ENCODE results near the gene SLC24A4. TPM values are rescaled to one million over a fixed set of nuclear protein-coding genes. Genes with fewer than 3 reads are reported as not detected.

SLC24A4 gene
- total RNA-seq, 2 donors from 2014 or later = 2.7 to 4.4 TPM

DNA sequence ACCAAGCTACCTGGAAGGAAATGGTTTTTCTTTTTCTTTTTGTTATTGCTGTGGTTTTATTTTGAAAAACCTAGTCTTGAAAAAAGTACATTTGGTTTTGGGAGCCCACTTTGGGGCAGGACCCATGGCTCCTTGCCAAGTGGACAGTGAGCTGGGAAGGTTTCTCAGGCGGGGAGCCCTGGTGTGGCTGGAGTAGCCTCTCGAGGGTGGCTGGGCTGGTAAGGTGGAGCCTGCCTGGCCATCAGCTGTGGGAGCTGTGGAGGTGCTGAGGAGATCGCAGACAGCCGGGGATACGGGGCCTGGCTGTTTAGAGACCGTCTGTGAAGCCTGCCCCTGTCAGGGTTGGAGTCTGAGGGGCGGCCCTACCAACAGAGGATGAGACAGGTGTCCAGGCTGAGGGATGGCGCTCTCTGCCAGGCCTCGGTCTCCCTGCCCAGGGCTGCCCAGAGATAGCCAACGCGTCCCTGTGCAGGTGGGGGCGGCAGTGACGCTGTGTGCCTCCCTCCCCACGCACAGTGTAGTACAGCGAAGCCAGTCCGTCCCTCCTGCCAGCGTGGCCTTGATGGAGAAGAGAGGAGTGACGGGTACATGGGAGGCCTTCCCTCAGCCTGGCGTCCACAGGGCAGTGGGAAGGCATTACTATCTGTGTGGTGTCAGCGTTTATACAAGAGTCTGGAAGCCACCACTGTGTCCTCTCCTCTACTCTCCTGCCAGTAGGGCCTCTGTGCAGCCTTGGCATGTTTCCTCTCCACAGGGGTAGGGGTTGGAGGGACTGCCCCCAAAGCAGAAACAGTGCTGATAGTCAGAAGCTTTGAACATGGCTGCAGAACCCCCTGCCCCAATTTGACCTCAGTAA, 196.5 kb downstream of the SLC24A4 start:
- no peak overlapping the region for H3K27ac ChIP-seq
- no peak for ATAC-seq (ENCODE audit: insufficient number of reproducible peaks, low FRiP score, low read depth)

DNA sequence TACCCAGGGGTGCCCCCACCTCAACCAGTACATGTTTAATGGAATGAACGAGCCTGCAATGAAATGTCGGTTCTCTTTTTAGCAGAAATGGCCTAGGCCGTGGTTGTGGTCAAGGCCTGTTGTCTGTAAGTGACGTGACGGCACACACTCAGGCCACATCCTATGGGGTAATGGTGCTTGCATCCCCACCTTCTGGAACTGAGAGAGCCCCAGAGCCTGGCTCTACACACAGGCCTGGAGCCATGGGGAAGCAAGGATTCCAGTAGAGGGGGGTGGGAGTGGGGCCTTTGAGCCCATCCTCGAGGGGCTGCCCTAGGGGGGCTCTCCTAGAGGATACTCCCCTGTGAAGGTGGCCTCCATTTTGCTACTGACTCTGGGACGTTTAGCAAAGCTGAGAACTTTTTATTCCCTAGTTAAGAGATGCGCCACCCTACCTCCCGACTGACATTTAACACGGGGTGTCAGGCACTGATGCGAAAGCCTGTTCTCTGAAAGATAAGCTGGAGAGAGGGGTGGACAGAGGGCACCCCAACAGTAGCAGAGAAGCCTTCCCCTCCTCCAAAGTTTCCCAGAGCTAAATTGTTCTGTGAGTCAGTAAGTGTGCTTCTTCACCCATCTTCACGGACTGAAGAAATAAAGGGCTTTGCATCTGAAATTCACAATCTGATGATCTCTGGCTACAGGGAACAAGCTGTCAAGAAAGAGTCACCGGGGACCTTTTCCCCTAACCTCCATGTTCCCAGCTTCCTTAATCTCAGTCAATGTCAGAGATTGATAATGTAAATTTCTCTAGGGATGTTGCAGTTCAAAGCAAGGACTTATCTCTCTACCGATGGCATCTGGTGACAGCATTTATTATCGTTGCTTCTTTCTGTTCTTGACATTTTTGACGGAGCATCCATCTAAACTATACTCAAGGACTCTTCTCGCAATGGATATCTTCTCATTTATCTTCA, 197.4 kb downstream of the SLC24A4 start:
- TF ChIP-seq, protein P1, sequence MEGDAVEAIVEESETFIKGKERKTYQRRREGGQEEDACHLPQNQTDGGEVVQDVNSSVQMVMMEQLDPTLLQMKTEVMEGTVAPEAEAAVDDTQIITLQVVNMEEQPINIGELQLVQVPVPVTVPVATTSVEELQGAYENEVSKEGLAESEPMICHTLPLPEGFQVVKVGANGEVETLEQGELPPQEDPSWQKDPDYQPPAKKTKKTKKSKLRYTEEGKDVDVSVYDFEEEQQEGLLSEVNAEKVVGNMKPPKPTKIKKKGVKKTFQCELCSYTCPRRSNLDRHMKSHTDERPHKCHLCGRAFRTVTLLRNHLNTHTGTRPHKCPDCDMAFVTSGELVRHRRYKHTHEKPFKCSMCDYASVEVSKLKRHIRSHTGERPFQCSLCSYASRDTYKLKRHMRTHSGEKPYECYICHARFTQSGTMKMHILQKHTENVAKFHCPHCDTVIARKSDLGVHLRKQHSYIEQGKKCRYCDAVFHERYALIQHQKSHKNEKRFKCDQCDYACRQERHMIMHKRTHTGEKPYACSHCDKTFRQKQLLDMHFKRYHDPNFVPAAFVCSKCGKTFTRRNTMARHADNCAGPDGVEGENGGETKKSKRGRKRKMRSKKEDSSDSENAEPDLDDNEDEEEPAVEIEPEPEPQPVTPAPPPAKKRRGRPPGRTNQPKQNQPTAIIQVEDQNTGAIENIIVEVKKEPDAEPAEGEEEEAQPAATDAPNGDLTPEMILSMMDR (IDR thresholded peaks at IDR 0.05) = no peak
- peaks cover 10 to 64% of the 10 kb centered on the region in 2 donors for H3K4me1 ChIP-seq (ENCODE audit: control insufficient read depth in 1 of 2, low read depth in 2 of 2)
- H3K36me3 ChIP-seq = no peaks in the 10 kb centered on the region
- H3K4me3 ChIP-seq = no peak overlapping the region
- no peaks in the 10 kb centered on the region for H3K27me3 ChIP-seq (replicated peaks; ENCODE audit: insufficient read depth)
- H3K27ac ChIP-seq = no peak overlapping the region
- ATAC-seq (ENCODE audit: insufficient number of reproducible peaks, low FRiP score, low read depth) (no peak), DNase-seq (ENCODE audit: low spot score) (no peak)
- H3K9me3 ChIP-seq = no peaks in the 10 kb centered on the region

More for the DNA sequence above, 196.5 kb downstream of the SLC24A4 start:
- Histone ChIP-seq H3K9me3 (no peaks in the 10 kb centered on the region), H3K36me3 (no peaks in the 10 kb centered on the region), H3K27me3 (replicated peaks; ENCODE audit: insufficient read depth) (no peaks in the 10 kb centered on the region), H3K4me3 (no peak overlapping the region), H3K4me1 (ENCODE audit: control insufficient read depth in 1 of 2, low read depth in 2 of 2) (peaks cover 9 to 64% of the 10 kb centered on the region in 2 donors)
- DNase-seq (ENCODE audit: low spot score) = no peak
- TF ChIP-seq, protein P1 (IDR thresholded peaks at IDR 0.05) = no peak

GRCh38 chr14:92521058-92521415, 198.1 kb downstream of the SLC24A4 start:
- no peak overlapping the region for H3K27ac ChIP-seq
- no peak for ATAC-seq (ENCODE audit: insufficient number of reproducible peaks, low FRiP score, low read depth)
- H3K4me1 ChIP-seq (ENCODE audit: control insufficient read depth in 1 of 2, low read depth in 2 of 2) = peaks cover 9 to 63% of the 10 kb centered on the region in 2 donors

DNA sequence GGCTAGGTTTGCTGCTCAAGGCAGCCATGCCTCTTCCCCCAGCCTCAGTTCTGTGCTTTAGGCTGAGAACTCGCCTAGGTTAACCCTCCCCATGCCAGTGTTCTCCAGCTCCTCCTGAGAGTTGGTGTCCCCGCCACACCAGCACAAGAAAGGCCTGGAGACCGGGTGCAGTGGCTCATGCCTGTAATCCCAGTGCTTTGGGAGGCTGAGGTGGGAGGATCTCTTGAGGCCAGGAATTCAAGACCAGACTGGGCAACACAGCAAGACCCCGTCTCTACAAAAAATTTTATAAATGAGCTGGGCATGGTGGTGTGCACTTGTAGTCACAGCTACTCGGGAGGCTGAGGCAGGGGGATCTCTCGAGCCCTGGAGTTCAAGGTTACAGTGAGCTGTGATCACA, 200.8 kb downstream of the SLC24A4 start:
- H3K27me3 ChIP-seq (replicated peaks; ENCODE audit: insufficient read depth) = no peaks in the 10 kb centered on the region

More at GRCh38 chr14:92521058-92521415, 198.1 kb downstream of the SLC24A4 start:
- no peaks in the 10 kb centered on the region for H3K9me3 ChIP-seq
- H3K27me3 ChIP-seq (replicated peaks; ENCODE audit: insufficient read depth) = no peaks in the 10 kb centered on the region
- no peak overlapping the region for H3K4me3 ChIP-seq
- DNase-seq (ENCODE audit: low spot score) = no peak
- TF ChIP-seq, protein P1 (IDR thresholded peaks at IDR 0.05) = no peak
- no peaks in the 10 kb centered on the region for H3K36me3 ChIP-seq

More for the DNA sequence above, 200.8 kb downstream of the SLC24A4 start:
- no peak overlapping the region for H3K27ac ChIP-seq
- DNase-seq (ENCODE audit: low spot score) (no peak), ATAC-seq (ENCODE audit: insufficient number of reproducible peaks, low FRiP score, low read depth) (no peak)
- no peak overlapping the region for H3K4me3 ChIP-seq
- H3K9me3 ChIP-seq = no peaks in the 10 kb centered on the region
- no peaks in the 10 kb centered on the region for H3K36me3 ChIP-seq
- H3K4me1 ChIP-seq (ENCODE audit: control insufficient read depth in 1 of 2, low read depth in 2 of 2) = peaks cover 9 to 38% of the 10 kb centered on the region in 2 donors
- TF ChIP-seq, protein P1 (IDR thresholded peaks at IDR 0.05) = no peak
